H1 (cell line): ENCODE data around the gene STK11IP. TPM values are rescaled to one million over a fixed set of nuclear protein-coding genes. Genes with fewer than 3 reads are reported as not detected.
A peak's percentile ranks its signal among the peaks of the same experiment; 100 is the strongest.

Source experiments
- CTCF ChIA-PET: fragments of 300-600 bp; sonication (Branson Sonifier 250); formaldehyde crosslinking; loops from one replicate; lab custom pipeline; 2021; ENCODE audit not compliant: partially characterized antibody; lab: Charles Lee
- POLR2A ChIA-PET: fragments of 300-600 bp; sonication (Branson Sonifier 250); formaldehyde crosslinking; loops from one replicate; lab custom pipeline; 2021; ENCODE audit warnings: inconsistent platforms; ENCODE audit not compliant: partially characterized antibody; lab: Charles Lee
- DNase-seq, 2 experiments: peaks; one replicate each; pipeline versions ENCODE4 v3.0.0 to v3.0.0-alpha.2; 2010 to 2022; ENCODE audit warnings: low spot score in 2 of 2, low read depth in 1 of 2, mixed read lengths in 1 of 2
- FAIRE-seq: peaks from 2 replicates; lab custom pipeline; 2011; peaks lifted over from hg19 to GRCh38; lab: Jason Lieb, UNC
- H2AFZ ChIP-seq: 2 replicates; pipeline ENCODE4 v1.8.1; 2012; ENCODE audit warnings: low read length, inconsistent platforms
- H2AK5ac ChIP-seq: 2 replicates; pipeline ENCODE4 v1.6.1; 2013; ENCODE audit warnings: low read depth, low read length
- H2BK120ac ChIP-seq: replicated peaks from 2 replicates; pipeline ENCODE3; 2013; ENCODE audit warnings: low read depth, low read length, inconsistent platforms
- H2BK12ac ChIP-seq: 2 replicates; pipeline ENCODE4 v1.6.1; 2013; ENCODE audit warnings: low read depth, low read length
- H2BK15ac ChIP-seq: 2 replicates; pipeline ENCODE4 v1.6.1; 2013; ENCODE audit warnings: low read length
- H2BK20ac ChIP-seq: 2 replicates; pipeline ENCODE4 v1.6.1; 2013; ENCODE audit warnings: low read length
- H2BK5ac ChIP-seq: 2 replicates; pipeline ENCODE4 v1.6.1; 2013; ENCODE audit warnings: low read depth, low read length
- H3K14ac ChIP-seq: 2 replicates; pipeline ENCODE4 v1.6.1; 2013; ENCODE audit warnings: inconsistent platforms; ENCODE audit not compliant: insufficient read length
- H3K18ac ChIP-seq: 2 replicates; pipeline ENCODE4 v1.6.1; 2013; ENCODE audit warnings: low read length; ENCODE audit errors: extremely low read depth
- H3K23ac ChIP-seq: 2 replicates; pipeline ENCODE4 v1.6.1; 2013; ENCODE audit warnings: inconsistent platforms; ENCODE audit not compliant: insufficient read length
- H3K23me2 ChIP-seq: 2 replicates; pipeline ENCODE4 v1.6.1; 2013; ENCODE audit warnings: low read depth, low read length
- H3K27ac ChIP-seq: 2 replicates; pipeline ENCODE4 v1.6.1; 2011; ENCODE audit warnings: low read depth, low read length, inconsistent platforms
- H3K27me3 ChIP-seq, 4 experiments: replicated peaks in 1 of 4; 1 replicate in 1 of 4; 2 replicates in 3 of 4; pipeline versions ENCODE4 v1.6.1 to v1.8.1; 2011 to 2013; ENCODE audit warnings: low read length in 3 of 4, mild to moderate bottlenecking in 3 of 4, inconsistent platforms in 2 of 4, mixed read lengths in 2 of 4, moderate library complexity in 1 of 4; ENCODE audit not compliant: control insufficient read depth in 3 of 4, insufficient read depth in 3 of 4; ENCODE audit errors: extremely low read depth in 1 of 4
- H3K36me3 ChIP-seq, 4 experiments: 2 replicates each; pipeline versions ENCODE4 v1.6.1 to v1.8.1; 2011 to 2013; ENCODE audit warnings: mild to moderate bottlenecking in 4 of 4, low read length in 3 of 4, moderate library complexity in 2 of 4, control low read depth in 1 of 4, inconsistent platforms in 1 of 4; ENCODE audit not compliant: insufficient read depth in 4 of 4, control insufficient read depth in 2 of 4
- H3K4ac ChIP-seq: replicated peaks from 2 replicates; pipeline ENCODE3; 2013; ENCODE audit warnings: low read length, low read depth, mixed read lengths, inconsistent platforms; ENCODE audit not compliant: insufficient read length
- H3K4me1 ChIP-seq, 4 experiments: replicated peaks in 1 of 4; 1 replicate in 1 of 4; 2 replicates in 3 of 4; pipeline versions ENCODE4 v1.6.1 to v1.8.1; 2011 to 2013; ENCODE audit warnings: low read length in 3 of 4, inconsistent platforms in 2 of 4, mixed read lengths in 1 of 4; ENCODE audit not compliant: insufficient read depth in 4 of 4, control insufficient read depth in 3 of 4
- H3K4me2 ChIP-seq, 2 experiments: 2 replicates each; pipeline versions ENCODE4 v1.6.1 to v1.8.1; 2011 to 2013; ENCODE audit warnings: low read depth in 2 of 2, low read length in 2 of 2, control low read depth in 1 of 2, inconsistent platforms in 1 of 2, mild to moderate bottlenecking in 1 of 2; ENCODE audit not compliant: insufficient read depth in 1 of 2
- H3K4me3 ChIP-seq, 4 experiments: fragments of 200-600, 300-600 bp in 1 of 4; sonication (generic), shearing (Covaris generic), sonication (Bioruptor Twin) in 1 of 4; 2 replicates each; pipeline versions ENCODE4 v1.5.1 to v1.8.1; 2011 to 2016; ENCODE audit warnings: low read length in 4 of 4, low read depth in 3 of 4, control low read depth in 2 of 4, inconsistent platforms in 2 of 4, mild to moderate bottlenecking in 2 of 4, mixed read lengths in 1 of 4, moderate library complexity in 1 of 4; ENCODE audit not compliant: insufficient read depth in 2 of 4; ENCODE audit errors: extremely low read depth in 1 of 4
- H3K56ac ChIP-seq: replicated peaks from 2 replicates; pipeline ENCODE3; 2013; ENCODE audit warnings: low read depth, mild to moderate bottlenecking, mixed read lengths, low read length, inconsistent platforms; ENCODE audit not compliant: insufficient read length
- H3K79me1 ChIP-seq: 2 replicates; pipeline ENCODE4 v1.6.1; 2013; ENCODE audit warnings: low read depth, low read length, control low read depth
- H3K79me2 ChIP-seq, 2 experiments: 2 replicates each; pipeline versions ENCODE4 v1.6.1 to v1.8.1; 2012 to 2013; ENCODE audit warnings: low read length in 2 of 2, mild to moderate bottlenecking in 2 of 2, inconsistent platforms in 1 of 2; ENCODE audit not compliant: insufficient read depth in 2 of 2, control insufficient read depth in 1 of 2
- H3K9ac ChIP-seq, 4 experiments: replicated peaks in 1 of 4; 1 replicate in 1 of 4; 2 replicates in 3 of 4; pipeline versions ENCODE4 v1.6.1 to v1.8.1; 2011 to 2013; ENCODE audit warnings: low read depth in 3 of 4, low read length in 3 of 4, control low read depth in 2 of 4, mild to moderate bottlenecking in 2 of 4, moderate library complexity in 2 of 4, inconsistent platforms in 1 of 4; ENCODE audit errors: extremely low read depth in 1 of 4
- H3K9me3 ChIP-seq, 2 experiments: 2 replicates each; pipeline versions ENCODE4 v1.6.1 to v1.8.1; 2012 to 2013; ENCODE audit warnings: mild to moderate bottlenecking in 2 of 2, moderate library complexity in 2 of 2, control low read depth in 1 of 2, inconsistent platforms in 1 of 2, low read depth in 1 of 2, low read length in 1 of 2, mixed read lengths in 1 of 2; ENCODE audit not compliant: insufficient read depth in 2 of 2
- H4K20me1 ChIP-seq, 2 experiments: replicated peaks in 1 of 2; 2 replicates each; pipeline versions ENCODE3 to v1.8.1; 2011 to 2013; ENCODE audit warnings: inconsistent platforms in 2 of 2, low read length in 2 of 2, mild to moderate bottlenecking in 1 of 2; ENCODE audit not compliant: insufficient read depth in 2 of 2, control insufficient read depth in 1 of 2
- H4K5ac ChIP-seq: 2 replicates; pipeline ENCODE4 v1.6.1; 2013; ENCODE audit warnings: low read length, low read depth, mixed read lengths, inconsistent platforms; ENCODE audit not compliant: insufficient read length
- H4K8ac ChIP-seq: 2 replicates; pipeline ENCODE4 v1.8.0; 2013; ENCODE audit warnings: mild to moderate bottlenecking, moderate library complexity, low read length, inconsistent platforms; ENCODE audit not compliant: insufficient read depth; ENCODE audit errors: extremely low read depth
- H4K91ac ChIP-seq: replicated peaks from 2 replicates; pipeline ENCODE3; 2013; ENCODE audit warnings: low read length, mixed read lengths, inconsistent platforms; ENCODE audit not compliant: insufficient read length
- BCL11A ChIP-seq, 2 experiments: IDR thresholded peaks; one replicate each; pipeline ENCODE4 v1.6.1; 2011; ENCODE audit warnings: low read depth in 2 of 2, low read length in 2 of 2, mild to moderate bottlenecking in 2 of 2
- CBX5 ChIP-seq: fragments of 300-800, 300-1000 bp; sonication (generic); IDR thresholded peaks from 2 replicates; pipeline ENCODE4 v1.7.1; 2016; ENCODE audit warnings: antibody characterized with exemption, low read length, low read depth
- HDAC2 ChIP-seq, 2 experiments: fragments of 300-600 bp in 1 of 2; sonication (generic) in 1 of 2; IDR thresholded peaks; 2 replicates each; pipeline ENCODE4 v1.6.1; 2011 to 2012; ENCODE audit warnings: low read depth in 2 of 2, low read length in 2 of 2, mild to moderate bottlenecking in 2 of 2, moderate library complexity in 2 of 2, borderline replicate concordance in 1 of 2, inconsistent platforms in 1 of 2
- RAD21 ChIP-seq, 2 experiments: IDR thresholded peaks in 1 of 2; conservative IDR thresholded peaks in 1 of 2; 2 replicates each; pipeline ENCODE4 v1.6.1; 2011; ENCODE audit warnings: low read depth in 2 of 2, low read length in 2 of 2, improper control_type of control experiment in 1 of 2, inconsistent platforms in 1 of 2, mild to moderate bottlenecking in 1 of 2, moderate library complexity in 1 of 2
- RFX5 ChIP-seq: IDR thresholded peaks from 2 replicates; pipeline ENCODE4 v1.6.1; 2011; ENCODE audit warnings: low read depth, low read length, improper control_type of control experiment, borderline replicate concordance
- TAF7 ChIP-seq: optimal IDR thresholded peaks from 2 replicates; pipeline ENCODE3; 2011; ENCODE audit warnings: low read depth, mild to moderate bottlenecking, inconsistent platforms, low read length, moderate library complexity, borderline replicate concordance
- TEAD4 ChIP-seq: IDR thresholded peaks from 2 replicates; pipeline ENCODE4 v1.6.1; 2012; ENCODE audit warnings: low read depth, low read length, inconsistent platforms, mixed read lengths
- WGBS, 2 experiments: shearing (Covaris generic) in 1 of 2; methylation state at CpG; one replicate each; pipeline versions ENCODE4 v1.1.6 to v1.1.7; 2013 to 2015; ENCODE audit warnings: low lambda C conversion rate in 2 of 2, mixed read lengths in 2 of 2, inconsistent platforms in 1 of 2, low coverage in 1 of 2, missing lambda C conversion rate in 1 of 2; ENCODE audit not compliant: insufficient replicate concordance in 2 of 2, insufficient coverage in 1 of 2, insufficient read length in 1 of 2; ENCODE audit errors: extremely low coverage in 1 of 2, missing lambda C conversion rate in 1 of 2; 5-methylcytosine and 5-hydroxymethylcytosine counted together
- polyA plus RNA-seq, 7 experiments: library from polyadenylated mRNA; depleted of rRNA in 3 of 7; stranded (reverse) in 5 of 7; unstranded in 2 of 7; fragments of >200 nt in 5 of 7; fragments of 200-250 nt in 2 of 7; gene quantifications; 1 replicate in 5 of 7; 2 replicates in 1 of 7; 4 replicates in 1 of 7; pipeline versions ENCODE4 v1.2.1 to v1.2.3, GENCODE V29; 2011 to 2013; ENCODE audit warnings: missing spikeins in 2 of 7, mixed read lengths in 2 of 7
- total RNA-seq: library from RNA; stranded (reverse); fragmentation: NEBNext Ultra II Directional; extraction: Animal tissue kit (Norgen Biotek cat#: 25700); gene quantifications from 2 replicates; pipeline ENCODE4 v1.2.1, GENCODE V29; 2021

STK11IP gene
- total and polyA plus RNA-seq, 2 of the 8 experiments (the other 6 are each of a cell fraction or from before 2014, with no cell fraction given) = 18.5 to 29.6 TPM

DNA sequence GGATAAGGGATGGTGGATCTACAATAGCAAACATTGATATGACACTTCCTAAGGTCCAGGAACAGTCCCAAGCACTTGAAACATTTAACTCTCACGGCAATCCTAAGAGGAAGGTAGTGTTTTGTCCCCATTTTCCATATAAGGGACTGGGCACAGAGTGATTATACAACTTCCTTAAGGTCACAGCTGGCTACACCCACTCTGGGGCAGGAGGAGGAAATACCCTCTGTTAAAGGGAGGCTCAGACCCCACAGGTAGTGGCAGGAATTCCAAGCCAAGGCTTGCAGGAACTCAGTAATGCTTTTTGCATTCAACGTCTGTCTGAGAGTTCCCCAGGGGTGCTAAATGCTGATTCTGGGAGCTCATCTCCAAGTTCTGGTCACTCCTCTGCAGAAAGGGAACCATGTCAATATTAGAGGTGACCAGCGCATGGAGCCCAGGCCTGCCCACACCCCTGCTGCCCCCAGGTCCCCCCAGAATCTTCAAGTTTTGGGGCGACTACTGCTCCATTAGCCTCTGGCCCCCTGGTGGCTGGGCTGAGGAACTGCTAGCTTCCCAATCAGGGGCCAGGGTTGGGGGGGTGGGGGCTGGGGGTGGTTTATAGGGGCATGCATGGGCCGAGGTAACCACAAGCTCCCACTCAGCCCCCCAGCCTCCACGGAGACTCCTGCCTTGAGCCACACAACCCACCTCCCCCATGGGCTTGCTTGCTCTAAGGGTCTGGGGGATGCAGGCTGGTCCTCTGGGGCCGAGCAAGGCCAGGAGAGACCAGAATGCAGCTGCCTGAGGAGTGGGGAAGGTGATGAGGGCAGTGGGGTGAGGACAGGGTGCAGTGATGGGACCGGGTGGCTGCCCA is 37.4 kb upstream of the STK11IP start:
- peak; percentile 66 for FAIRE-seq
- H3K4me3 ChIP-seq = no peak overlapping the region
- POLR2A ChIA-PET = interaction anchor here (0.8 to 17.5 kb wide), 8 partner anchors 9 to 74 kb away, joined by 3 to 293 read pairs (median 32); partner anchors contain the start of genes CHPF, INHA, OBSL1 and STK11IP
- TF ChIP-seq RFX5 (no peak), TEAD4 (peak; percentile 55; the same call in 1 of the 2 replicates), CBX5 (no peak), BCL11A (IDR thresholded peaks at IDR 0.05; ENCODE audit: low read depth in 2 of 2, low read length in 2 of 2) (no peak), RAD21 (IDR thresholded peaks at IDR 0.05 in 1 of 2, conservative IDR thresholded peaks at IDR 0.05 in 1 of 2; ENCODE audit: low read depth in 2 of 2, low read length in 2 of 2) (peak; percentile 36 to 41), TAF7 (no peak), HDAC2 (IDR thresholded peaks at IDR 0.05; ENCODE audit: borderline replicate concordance in 1 of 2, low read depth in 2 of 2, low read length in 2 of 2) (no peak)

More for the DNA sequence above, 37.4 kb upstream of the STK11IP start:
- Histone ChIP-seq H4K5ac (no peak overlapping the region), H3K4me2 (no peak overlapping the region; a peak in 1 of 4 replicates), H4K8ac (peak overlapping the region; percentile 47; the same call in 1 of the 2 replicates), H2BK120ac (peak overlapping the region; percentile 65), H3K27ac (peak overlapping the region; percentile 54; the same call in 1 of the 2 replicates), H3K79me1 (0 out of 2 replicates have a peak, but pooled peaks cover 2% of the 10 kb centered on the region), H2BK5ac (peak overlapping the region; percentile 97), H3K9me3 (no peaks in the 10 kb centered on the region), H2BK12ac (peak overlapping the region; percentile 100), H3K56ac (no peak overlapping the region), H3K27me3 (no peaks in the 10 kb centered on the region), H3K4me1 (peaks cover 6 to 43% (median 36%) of the 10 kb centered on the region in 4 experiments), H3K9ac (no peak overlapping the region; a peak in 1 of 7 replicates), H3K18ac (peak overlapping the region; percentile 95; the same call in 1 of the 2 replicates), H3K4ac (peak overlapping the region; percentile 98), H3K36me3 (peaks cover 0 to 29% (median 11%) of the 10 kb centered on the region in 4 experiments; a peak in 6 of 8 replicates), H2AFZ (no peak overlapping the region), H4K91ac (peak overlapping the region; percentile 92), H2AK5ac (peak overlapping the region; percentile 97; the same call in 1 of the 2 replicates), H2BK20ac (peak overlapping the region; percentile 97; the same call in 1 of the 2 replicates), H3K23me2 (no peaks in the 10 kb centered on the region), H3K23ac (no peak overlapping the region), H3K14ac (no peak overlapping the region), H3K79me2 (peaks cover 0 to 4% of the 10 kb centered on the region in 2 experiments; a peak in 1 of 4 replicates), H4K20me1 (peaks cover 0 to 2% of the 10 kb centered on the region in 2 experiments), H2BK15ac (peak overlapping the region; percentile 98)
- CTCF ChIA-PET = interaction anchor here (0.6 to 19.7 kb wide), 53 partner anchors 9 to 207 kb away, joined by 3 to 293 read pairs (median 4); partner anchors contain the start of genes ASIC4, CHPF, DNPEP and INHA
- WGBS, 2 experiments = 47% methylated on average over 5 of the region's 8 CpGs; no CpG with 5 or more reads in 1 of the 2 experiments
- DNase-seq = peak in 1 of 2 experiments; percentile 79
